CD4-positive, alpha-beta T cell treated with Interleukin-4 for 1 hour (primary cell): ENCODE data around the gene CMSS1.

Source experiments
- DNase-seq, 2 donors: peaks; one replicate each; pipeline ENCODE4 v3.0.0-alpha.2; 2020 to 2022

The CMSS1 gene

GRCh38 chr3:99965077-99965476 is 147.4 kb downstream of the CMSS1 start:
- no peak for DNase-seq

- no peak for DNase-seq
These were observed 148.2 kb downstream of the CMSS1 start for GRCh38 chr3:99965681-99966408.

- DNase-seq: no peak
These were observed 149.2 kb downstream of the CMSS1 start for GRCh38 chr3:99966662-99967416.

GRCh38 chr3:99967796-99968195 is 150.1 kb downstream of the CMSS1 start:
- DNase-seq: no peak

- no peak for DNase-seq
These were observed 151.5 kb downstream of the CMSS1 start for GRCh38 chr3:99969136-99969535.

GRCh38 chr3:99970198-99970597 is 152.5 kb downstream of the CMSS1 start:
- DNase-seq: no peak

- no peak for DNase-seq
These were observed 154.1 kb downstream of the CMSS1 start for GRCh38 chr3:99971761-99972160.

- no peak for DNase-seq
These were observed 154.9 kb downstream of the CMSS1 start for GRCh38 chr3:99972380-99973104.

- no peak for DNase-seq
These were observed 157.3 kb downstream of the CMSS1 start for GRCh38 chr3:99974989-99975388.

- DNase-seq: no peak
These were observed 158.9 kb downstream of the CMSS1 start for GRCh38 chr3:99976584-99976983.

GRCh38 chr3:99978221-99978620 is 160.6 kb downstream of the CMSS1 start:
- DNase-seq: no peak

GRCh38 chr3:99980606-99981005 is 162.9 kb downstream of the CMSS1 start:
- no peak for DNase-seq

GRCh38 chr3:99981138-99981537 is 163.5 kb downstream of the CMSS1 start:
- DNase-seq: no peak

GRCh38 chr3:99982650-99983049 is 165.0 kb downstream of the CMSS1 start:
- no peak for DNase-seq

GRCh38 chr3:99984139-99984538 is 166.5 kb downstream of the CMSS1 start:
- no peak for DNase-seq

- no peak for DNase-seq
These were observed 167.0 kb downstream of the CMSS1 start for GRCh38 chr3:99984668-99985067.

- no peak for DNase-seq
These were observed 172.5 kb downstream of the CMSS1 start for GRCh38 chr3:99990179-99990578.

- no peak for DNase-seq
These were observed 179.6 kb downstream of the CMSS1 start for GRCh38 chr3:99997293-99997692.

GRCh38 chr3:99999536-99999935 is 181.9 kb downstream of the CMSS1 start:
- DNase-seq: no peak

- no peak for DNase-seq
These were observed 183.4 kb downstream of the CMSS1 start for GRCh38 chr3:100001083-100001482.

- DNase-seq: no peak
These were observed 184.0 kb downstream of the CMSS1 start for GRCh38 chr3:100001526-100002270.

- no peak for DNase-seq
These were observed 185.1 kb downstream of the CMSS1 start for GRCh38 chr3:100002599-100003350.
